Measurements from ENCODE around the gene ARSI. TPM values are rescaled to one million over a fixed set of nuclear protein-coding genes. Genes with fewer than 3 reads are reported as not detected.

ARSI gene
- total RNA-seq, 2 experiments from 2014 or later = not detected

- Histone ChIP-seq H3K27ac (ENCODE audit: low read depth, low read length, poor library complexity, severe bottlenecking) (no peak overlapping the region), H2AFZ (ENCODE audit: low read length) (no peak overlapping the region), H3K36me3 (ENCODE audit: insufficient read depth, low read length) (no peaks in the 10 kb centered on the region), H3K4me2 (ENCODE audit: low read length) (no peak overlapping the region), H3K4me3 (ENCODE audit: low read depth, low read length, poor library complexity, severe bottlenecking) (no peak overlapping the region), H3K9me3 (ENCODE audit: low read length) (no peaks in the 10 kb centered on the region), H3K4me1 (ENCODE audit: insufficient read depth, low read length, poor library complexity, severe bottlenecking) (no peaks in the 10 kb centered on the region), H4K20me1 (ENCODE audit: insufficient read depth, low read length) (no peaks in the 10 kb centered on the region), H3K79me2 (ENCODE audit: insufficient read depth, low read depth, low read length) (no peaks in the 10 kb centered on the region), H3K9me2 (ENCODE audit: insufficient read depth, low read length) (no peaks in the 10 kb centered on the region)
- no peak for TF ChIP-seq CTCF (conservative IDR thresholded peaks at IDR 0.05; ENCODE audit: low read length)
- no peak for TF ChIP-seq EZH2phosphoT487 (IDR thresholded peaks at IDR 0.05; ENCODE audit: borderline replicate concordance, low read depth, low read length)
- no TSS peak for BruUV-seq (replicated peaks)
- no peak for DNase-seq (ENCODE audit: low spot score)
- ChIA-PET POLR2A (interaction anchor here (0.7 to 0.9 kb wide), 2 partner anchors 16 to 321 kb away, joined by 3 read pairs; no protein-coding TSS in a partner anchor), CTCF (ENCODE audit: unreplicated experiment) (no interaction called here)
- intact Hi-C loops (cut with micrococcal nuclease; ENCODE audit: unreplicated experiment) = no loop called here
Measured at GRCh38 chr5:150320044-150320613, 17.4 kb upstream of the ARSI start.

GRCh38 chr5:150319484-150319790 is 16.7 kb upstream of the ARSI start:
- Histone ChIP-seq H3K4me3 (ENCODE audit: low read depth, low read length, poor library complexity, severe bottlenecking) (no peak overlapping the region), H2AFZ (ENCODE audit: low read length) (no peak overlapping the region), H3K36me3 (ENCODE audit: insufficient read depth, low read length) (no peaks in the 10 kb centered on the region), H4K20me1 (ENCODE audit: insufficient read depth, low read length) (no peaks in the 10 kb centered on the region), H3K4me1 (ENCODE audit: insufficient read depth, low read length, poor library complexity, severe bottlenecking) (no peaks in the 10 kb centered on the region), H3K9me3 (ENCODE audit: low read length) (no peaks in the 10 kb centered on the region), H3K4me2 (ENCODE audit: low read length) (no peak overlapping the region), H3K9me2 (ENCODE audit: insufficient read depth, low read length) (no peaks in the 10 kb centered on the region), H3K79me2 (ENCODE audit: insufficient read depth, low read depth, low read length) (no peaks in the 10 kb centered on the region), H3K27ac (ENCODE audit: low read depth, low read length, poor library complexity, severe bottlenecking) (no peak overlapping the region)
- TF ChIP-seq CTCF (conservative IDR thresholded peaks at IDR 0.05; ENCODE audit: low read length) (no peak), EZH2phosphoT487 (IDR thresholded peaks at IDR 0.05; ENCODE audit: borderline replicate concordance, low read depth, low read length) (no peak)
- no TSS peak for BruUV-seq (replicated peaks)
- no peak for DNase-seq (ENCODE audit: low spot score)
- POLR2A ChIA-PET = interaction anchor here (0.7 kb wide), 1 partner anchor 320 kb away, joined by 3 read pairs; no protein-coding TSS in a partner anchor
- intact Hi-C loops (cut with micrococcal nuclease; ENCODE audit: unreplicated experiment) = no loop called here
- CTCF ChIA-PET (ENCODE audit: unreplicated experiment) = no interaction called here

- ChIA-PET POLR2A (no interaction called here), CTCF (ENCODE audit: unreplicated experiment) (no interaction called here)
- H4K20me1 ChIP-seq (ENCODE audit: insufficient read depth, low read length) = no peaks in the 10 kb centered on the region
- DNase-seq (ENCODE audit: low spot score) = no peak
- no peaks in the 10 kb centered on the region for H3K9me2 ChIP-seq (ENCODE audit: insufficient read depth, low read length)
- H2AFZ ChIP-seq (ENCODE audit: low read length) = no peak overlapping the region
- no peaks in the 10 kb centered on the region for H3K4me1 ChIP-seq (ENCODE audit: insufficient read depth, low read length, poor library complexity, severe bottlenecking)
- H3K27ac ChIP-seq (ENCODE audit: low read depth, low read length, poor library complexity, severe bottlenecking) = no peak overlapping the region
- no peak overlapping the region for H3K4me3 ChIP-seq (ENCODE audit: low read depth, low read length, poor library complexity, severe bottlenecking)
- no peak overlapping the region for H3K4me2 ChIP-seq (ENCODE audit: low read length)
- TF ChIP-seq EZH2phosphoT487 (IDR thresholded peaks at IDR 0.05; ENCODE audit: borderline replicate concordance, low read depth, low read length) (no peak), CTCF (conservative IDR thresholded peaks at IDR 0.05; ENCODE audit: low read length) (no peak)
- H3K36me3 ChIP-seq (ENCODE audit: insufficient read depth, low read length) = no peaks in the 10 kb centered on the region
- intact Hi-C loops (cut with micrococcal nuclease; ENCODE audit: unreplicated experiment) = no loop called here
- no peaks in the 10 kb centered on the region for H3K79me2 ChIP-seq (ENCODE audit: insufficient read depth, low read depth, low read length)
- no TSS peak for BruUV-seq (replicated peaks)
- H3K9me3 ChIP-seq (ENCODE audit: low read length) = no peaks in the 10 kb centered on the region
Measured at GRCh38 chr5:150318613-150319483, 16.1 kb upstream of the ARSI start.

All from OCI-LY7 (cell line).